AG04450 (cell line): ENCODE results near the gene ZNF512B. TPM values are rescaled to one million over a fixed set of nuclear protein-coding genes. Genes with fewer than 3 reads are reported as not detected.

Source experiments
- CTCF ChIA-PET: fragments of 300-600, 350-600 bp; formaldehyde crosslinking; extraction: SDS; loops from one replicate; lab custom pipeline; 2022; ENCODE audit warnings: antibody characterized with exemption, inconsistent platforms; lab: Charles Lee
- POLR2A ChIA-PET: fragments of 350-600 bp; formaldehyde crosslinking; extraction: SDS; loops from one replicate; lab custom pipeline; 2021; ENCODE audit warnings: antibody characterized with exemption, inconsistent platforms; lab: Yijun Ruan, JAX
- DNase-seq: peaks from one replicate; pipeline ENCODE4 v3.0.0-alpha.2; 2011; ENCODE audit warnings: low read depth, low spot score
- H3K27ac ChIP-seq: one replicate; pipeline ENCODE4 v1.5.1; 2012; ENCODE audit warnings: low read depth, low read length, control low read depth
- H3K27me3 ChIP-seq: one replicate; pipeline ENCODE4 v1.6.0; 2012; ENCODE audit warnings: low read length; ENCODE audit not compliant: control insufficient read depth, insufficient read depth
- H3K4me3 ChIP-seq: 2 replicates; pipeline ENCODE4 v1.5.1; 2011; ENCODE audit warnings: mild to moderate bottlenecking, low read depth, low read length, control low read depth
- H3K9me3 ChIP-seq: 2 replicates; pipeline ENCODE4 v1.5.1; 2012; ENCODE audit warnings: low read length; ENCODE audit not compliant: control insufficient read depth, insufficient read depth
- CTCF ChIP-seq: IDR thresholded peaks from 2 replicates; pipeline ENCODE4 v1.5.1; 2011; ENCODE audit warnings: low read depth, low read length, control low read depth, inconsistent platforms
- polyA plus RNA-seq: library from polyadenylated mRNA; depleted of rRNA; stranded (reverse); fragments of >200 nt; gene quantifications from 2 replicates; pipeline ENCODE4 v1.2.3, GENCODE V29; 2011

The ZNF512B gene
- polyA plus RNA-seq, 1 experiment = 4.0 TPM

GRCh38 chr20:63937596-63937995, 32.1 kb downstream of the ZNF512B start:
- Histone ChIP-seq H3K27ac (no peak overlapping the region), H3K4me3 (no peak overlapping the region), H3K9me3 (peaks cover 28% of the 10 kb centered on the region; the same call in 1 of the 2 replicates), H3K27me3 (no peaks in the 10 kb centered on the region)
- ChIA-PET POLR2A (no interaction called here), CTCF (no interaction called here)
- no peak for TF ChIP-seq CTCF
- no peak for DNase-seq

- Histone ChIP-seq H3K4me3 (no peak overlapping the region), H3K9me3 (peaks cover 15% of the 10 kb centered on the region; the same call in 1 of the 2 replicates), H3K27me3 (no peaks in the 10 kb centered on the region), H3K27ac (no peak overlapping the region)
- no peak for TF ChIP-seq CTCF
- ChIA-PET CTCF (no interaction called here), POLR2A (no interaction called here)
- DNase-seq = no peak
Measured at GRCh38 chr20:63935447-63935846, 34.3 kb downstream of the ZNF512B start.

DNA sequence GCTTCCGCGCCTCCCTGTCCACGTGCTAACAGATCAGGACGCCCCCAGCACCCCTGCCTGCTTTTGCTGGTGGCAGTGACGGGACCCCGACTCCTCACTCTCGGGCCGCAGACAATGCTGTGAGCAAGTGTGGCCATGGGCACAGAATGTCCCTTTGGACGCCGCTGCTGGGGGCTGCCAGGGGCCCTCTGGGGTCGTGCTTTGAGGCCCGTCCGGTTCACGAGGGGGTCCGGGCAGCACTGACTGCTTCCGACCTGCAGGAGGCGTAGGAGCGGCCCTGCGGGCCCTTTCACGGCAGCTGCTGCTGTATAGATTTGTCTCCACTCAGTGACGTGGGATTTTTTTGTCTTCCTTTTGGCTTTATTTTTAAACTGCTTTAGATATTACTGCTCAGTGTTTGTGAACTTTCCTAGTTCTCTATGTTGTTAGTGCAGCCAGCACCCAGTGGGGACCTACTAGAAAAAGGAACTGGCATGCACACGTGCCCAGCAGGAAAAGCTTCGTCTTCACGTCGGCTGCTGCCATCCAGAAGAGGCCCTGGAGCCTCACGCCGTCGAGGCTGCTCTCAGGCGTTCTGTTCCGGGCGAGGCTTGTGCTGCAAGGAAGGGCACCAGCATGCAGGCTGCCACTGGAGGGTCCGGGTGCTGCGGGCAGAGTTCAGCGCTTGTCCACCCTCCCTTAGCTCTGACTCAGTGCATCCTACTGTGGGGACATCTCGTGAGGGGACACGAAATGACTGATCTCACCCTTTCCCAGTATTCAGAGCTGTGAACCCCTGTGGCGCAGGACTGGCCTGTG, 35.3 kb downstream of the ZNF512B start:
- no peak for DNase-seq
- Histone ChIP-seq H3K9me3 (peaks cover 8% of the 10 kb centered on the region; the same call in 1 of the 2 replicates), H3K27ac (no peak overlapping the region), H3K4me3 (no peak overlapping the region), H3K27me3 (no peaks in the 10 kb centered on the region)
- ChIA-PET CTCF (no interaction called here), POLR2A (no interaction called here)
- peak; percentile 41 for TF ChIP-seq CTCF

- Histone ChIP-seq H3K27me3 (no peaks in the 10 kb centered on the region), H3K4me3 (no peak overlapping the region), H3K27ac (no peak overlapping the region), H3K9me3 (peaks cover 4% of the 10 kb centered on the region; the same call in 1 of the 2 replicates)
- no peak for TF ChIP-seq CTCF
- CTCF ChIA-PET = no interaction called here
- POLR2A ChIA-PET = no interaction called here
- DNase-seq = no peak
Measured at GRCh38 chr20:63933646-63934045, 36.1 kb downstream of the ZNF512B start.

GRCh38 chr20:63932606-63933160, 37.0 kb downstream of the ZNF512B start:
- ChIA-PET POLR2A (interaction anchor here (0.6 kb wide), 1 partner anchor 10 kb away, joined by 4 read pairs; no protein-coding TSS in a partner anchor), CTCF (no interaction called here)
- no peak for TF ChIP-seq CTCF

More at GRCh38 chr20:63932606-63933160, 37.0 kb downstream of the ZNF512B start:
- no peak overlapping the region for H3K4me3 ChIP-seq
- no peak for DNase-seq
- no peak overlapping the region for H3K27ac ChIP-seq
- no peaks in the 10 kb centered on the region; the same call in 1 of the 2 replicates for H3K9me3 ChIP-seq
- H3K27me3 ChIP-seq = no peaks in the 10 kb centered on the region
